MM.1S (cell line): ENCODE data around the gene TSPEAR.

ENCODE experiments used
- CTCF ChIP-seq: fragments of 300-600 bp; sonication (generic); IDR thresholded peaks from 2 replicates; pipeline ENCODE4 v1.5.1; 2016; ENCODE audit warnings: antibody characterized with exemption, low read length, mixed read lengths
- EZH2phosphoT487 ChIP-seq: fragments of 300-600 bp; sonication (generic); IDR thresholded peaks from 2 replicates; pipeline ENCODE4 v1.6.1; 2018; ENCODE audit warnings: antibody characterized with exemption, low read length

GRCh38 chr21:44473915-44474555 is 237.3 kb downstream of the TSPEAR start:
- TF ChIP-seq CTCF: no peak
- TF ChIP-seq EZH2phosphoT487: no peak
